Activated CD8-positive, alpha-beta T cell treated with anti-CD3 and anti-CD28 coated beads for 36 hours (primary cell): ENCODE measurements around the gene ALAS1. TPM values are rescaled to one million over a fixed set of nuclear protein-coding genes. Genes with fewer than 3 reads are reported as not detected.

ENCODE experiments used
- ATAC-seq: fragments of 200-7000 bp; cut with Tn5 transposase; one replicate; pipeline ENCODE4 v1.10.0; 2021; ENCODE audit warnings: mild to moderate bottlenecking, moderate library complexity
- CTCF ChIA-PET: fragments of 350-600 bp; sonication (Branson Sonifier 250); formaldehyde crosslinking; loops from one replicate; lab custom pipeline; 2021; ENCODE audit warnings: antibody characterized with exemption; lab: Charles Lee
- POLR2A ChIA-PET: fragments of 350-600 bp; sonication (Branson Sonifier 250); formaldehyde crosslinking; loops from one replicate; lab custom pipeline; 2021; ENCODE audit warnings: antibody characterized with exemption; lab: Charles Lee
- DNase-seq: peaks from one replicate; pipeline ENCODE4 v3.0.0-alpha.2; 2020
- H3K27ac Mint-ChIP-seq: one replicate; pipeline ENCODE4 v1.8.0; 2021; ENCODE audit warnings: mild to moderate bottlenecking, mixed read lengths
- H3K27me3 Mint-ChIP-seq: one replicate; pipeline ENCODE4 v1.8.0; 2021; ENCODE audit warnings: mixed read lengths
- H3K36me3 Mint-ChIP-seq: one replicate; pipeline ENCODE4 v1.8.0; 2021; ENCODE audit warnings: low read depth, mixed read lengths
- H3K4me1 Mint-ChIP-seq: one replicate; pipeline ENCODE4 v1.8.0; 2021; ENCODE audit warnings: low read depth, mixed read lengths
- H3K4me3 Mint-ChIP-seq: one replicate; pipeline ENCODE4 v1.8.0; 2021; ENCODE audit warnings: mild to moderate bottlenecking, moderate library complexity, mixed read lengths
- H3K9me3 Mint-ChIP-seq: one replicate; pipeline ENCODE4 v1.8.0; 2021; ENCODE audit warnings: mixed read lengths
- intact Hi-C: fragments of 100-400 bp; cut with micrococcal nuclease; formaldehyde crosslinking; loops from one replicate; pipeline ENCODE4 v1.10.0; 2022
- total RNA-seq, 2 experiments: library from RNA; stranded (reverse); gene quantifications; one replicate each; pipeline ENCODE4 v1.2.3, GENCODE V29; 2021
- TF ChIP-seq, protein P1 (sequence below): fragments of 200-600 bp; IDR thresholded peaks from one replicate; pipeline ENCODE4 v1.8.0; 2022; ENCODE audit warnings: antibody characterized with exemption, mild to moderate bottlenecking

The ALAS1 gene
- total RNA-seq, 2 experiments from 2014 or later: 54.3 to 54.6 TPM

GRCh38 chr3:52228266-52228665, 30.3 kb downstream of the ALAS1 start:
- Mint-ChIP-seq H3K27ac (peak overlapping the region; percentile 61), H3K9me3 (no peaks in the 10 kb centered on the region), H3K36me3 (peaks cover 24% of the 10 kb centered on the region), H3K4me3 (no peak overlapping the region), H3K27me3 (no peaks in the 10 kb centered on the region), H3K4me1 (peaks cover 65% of the 10 kb centered on the region)
- ATAC-seq (no peak), DNase-seq (no peak)
- intact Hi-C loops: no loop called here
- ChIA-PET POLR2A (interaction anchor here (33.3 kb wide), 1 partner anchor 49 kb away, joined by 949 read pairs; the partner anchor contains the start of genes GLYCTK and WDR82), CTCF (interaction anchor here (1.7 to 1.8 kb wide), 2 partner anchors 8 to 10 kb away, joined by 6 to 15 read pairs; no protein-coding TSS in a partner anchor)
- TF ChIP-seq, protein P1, sequence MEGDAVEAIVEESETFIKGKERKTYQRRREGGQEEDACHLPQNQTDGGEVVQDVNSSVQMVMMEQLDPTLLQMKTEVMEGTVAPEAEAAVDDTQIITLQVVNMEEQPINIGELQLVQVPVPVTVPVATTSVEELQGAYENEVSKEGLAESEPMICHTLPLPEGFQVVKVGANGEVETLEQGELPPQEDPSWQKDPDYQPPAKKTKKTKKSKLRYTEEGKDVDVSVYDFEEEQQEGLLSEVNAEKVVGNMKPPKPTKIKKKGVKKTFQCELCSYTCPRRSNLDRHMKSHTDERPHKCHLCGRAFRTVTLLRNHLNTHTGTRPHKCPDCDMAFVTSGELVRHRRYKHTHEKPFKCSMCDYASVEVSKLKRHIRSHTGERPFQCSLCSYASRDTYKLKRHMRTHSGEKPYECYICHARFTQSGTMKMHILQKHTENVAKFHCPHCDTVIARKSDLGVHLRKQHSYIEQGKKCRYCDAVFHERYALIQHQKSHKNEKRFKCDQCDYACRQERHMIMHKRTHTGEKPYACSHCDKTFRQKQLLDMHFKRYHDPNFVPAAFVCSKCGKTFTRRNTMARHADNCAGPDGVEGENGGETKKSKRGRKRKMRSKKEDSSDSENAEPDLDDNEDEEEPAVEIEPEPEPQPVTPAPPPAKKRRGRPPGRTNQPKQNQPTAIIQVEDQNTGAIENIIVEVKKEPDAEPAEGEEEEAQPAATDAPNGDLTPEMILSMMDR: no peak

DNA sequence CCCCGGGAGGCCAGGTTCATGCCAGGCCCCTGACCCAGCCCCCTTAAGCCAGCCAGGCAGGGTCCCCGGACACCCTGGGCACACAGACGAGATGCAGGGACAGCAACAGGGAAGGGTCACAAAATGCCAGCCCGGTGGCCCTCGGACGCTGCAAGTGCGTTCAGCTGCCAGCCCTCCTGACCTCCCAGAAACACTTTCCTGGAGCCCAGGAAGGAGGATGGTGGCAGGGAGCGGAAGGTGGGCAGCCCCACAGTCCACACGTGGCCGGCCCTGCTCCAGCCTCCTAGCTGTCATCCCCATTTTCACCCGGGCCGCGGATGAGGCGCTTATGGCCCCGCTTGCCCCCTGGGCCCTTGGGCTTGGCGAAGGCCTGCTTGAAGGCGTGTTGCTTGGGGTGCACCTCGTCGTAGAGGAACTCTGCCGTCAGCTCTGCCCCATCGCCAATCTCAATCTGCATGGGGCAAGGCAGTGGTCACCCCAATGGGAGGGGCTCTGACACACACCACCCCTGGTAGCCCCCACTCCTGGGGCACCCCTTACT, 30.9 kb downstream of the ALAS1 start:
- CTCF ChIA-PET: interaction anchor here (1.2 to 10.8 kb wide), 4 partner anchors 9 to 286 kb away, joined by 3 to 194 read pairs (median 9); no protein-coding TSS in a partner anchor
- DNase-seq: no peak
- Mint-ChIP-seq H3K9me3 (no peaks in the 10 kb centered on the region), H3K4me3 (no peak overlapping the region), H3K27ac (no peak overlapping the region), H3K27me3 (no peaks in the 10 kb centered on the region), H3K4me1 (peaks cover 63% of the 10 kb centered on the region), H3K36me3 (peaks cover 28% of the 10 kb centered on the region)
- intact Hi-C loops: no loop called here
- no peak for ATAC-seq
- TF ChIP-seq, protein P1: no peak
- POLR2A ChIA-PET: interaction anchor here (0.6 to 33.3 kb wide), 4 partner anchors 8 to 311 kb away, joined by 3 to 949 read pairs (median 8); partner anchors contain the start of genes GLYCTK, TWF2 and WDR82

DNA sequence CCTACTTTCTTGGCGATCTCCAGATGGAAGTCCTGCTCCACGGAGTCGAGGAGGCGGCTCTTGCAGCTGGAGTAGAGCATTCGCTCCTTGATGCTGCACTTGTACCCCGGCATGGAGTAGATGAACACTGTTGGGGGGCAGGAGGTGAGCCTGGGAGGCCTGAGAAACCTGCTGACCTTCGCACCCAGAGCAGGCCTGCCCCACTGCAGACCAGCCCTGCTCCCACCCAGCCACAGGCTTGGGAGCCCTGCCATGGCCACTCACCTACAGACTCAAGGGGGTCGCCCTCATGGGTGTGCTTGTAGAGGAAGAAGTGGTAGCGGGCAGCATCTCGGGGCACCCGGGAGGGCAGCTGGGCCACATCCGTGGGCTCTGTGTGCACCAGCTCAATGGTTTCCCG, 31.7 kb downstream of the ALAS1 start:
- peaks cover 62% of the 10 kb centered on the region for H3K4me1 Mint-ChIP-seq
- POLR2A ChIA-PET: interaction anchor here (0.6 to 33.3 kb wide), 4 partner anchors 9 to 310 kb away, joined by 3 to 949 read pairs (median 8); partner anchors contain the start of genes GLYCTK, TWF2 and WDR82
- CTCF ChIA-PET: interaction anchor here (1.2 to 10.8 kb wide), 6 partner anchors 9 to 287 kb away, joined by 3 to 194 read pairs (median 10); partner anchors contain the start of gene WDR82
- TF ChIP-seq, protein P1: no peak
- H3K9me3 Mint-ChIP-seq: no peaks in the 10 kb centered on the region
- no peak for ATAC-seq
- H3K36me3 Mint-ChIP-seq: peaks cover 35% of the 10 kb centered on the region
- H3K27me3 Mint-ChIP-seq: no peaks in the 10 kb centered on the region
- intact Hi-C loops: no loop called here
- H3K4me3 Mint-ChIP-seq: no peak overlapping the region
- no peak for DNase-seq
- H3K27ac Mint-ChIP-seq: no peak overlapping the region

DNA sequence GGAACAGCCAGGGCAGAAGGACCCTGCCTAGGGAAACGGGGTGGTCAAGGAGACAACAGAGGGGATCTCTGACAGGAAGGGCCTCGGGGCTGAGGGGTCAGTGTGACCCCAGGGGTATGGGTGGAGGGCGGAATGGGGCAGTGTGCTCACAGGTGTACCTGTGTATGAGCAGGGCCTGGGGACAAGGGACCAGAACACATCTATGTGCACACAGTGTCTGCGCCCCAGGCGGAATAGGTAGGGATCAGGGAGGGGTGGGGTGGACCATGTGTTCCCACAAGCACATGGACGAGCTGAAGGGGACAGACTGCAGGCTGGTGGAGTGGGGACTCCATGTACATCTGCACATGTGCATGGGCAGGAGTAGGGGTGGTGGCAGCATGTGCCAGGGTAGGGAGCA, 32.5 kb downstream of the ALAS1 start:
- no peak for DNase-seq
- Mint-ChIP-seq H3K27me3 (no peaks in the 10 kb centered on the region), H3K27ac (peak overlapping the region; percentile 34), H3K4me3 (no peak overlapping the region), H3K36me3 (peaks cover 36% of the 10 kb centered on the region), H3K4me1 (peaks cover 63% of the 10 kb centered on the region), H3K9me3 (no peaks in the 10 kb centered on the region)
- ChIA-PET POLR2A (interaction anchor here (0.6 to 33.3 kb wide), 11 partner anchors 9 to 122 kb away, joined by 3 to 949 read pairs (median 3); partner anchors contain the start of genes GLYCTK, TWF2 and WDR82), CTCF (interaction anchor here (0.6 to 10.8 kb wide), 17 partner anchors 9 to 288 kb away, joined by 3 to 198 read pairs (median 5); partner anchors contain the start of genes GLYCTK, TLR9 and WDR82)
- ATAC-seq: no peak
- intact Hi-C loops: no loop called here
- TF ChIP-seq, protein P1: no peak
